PC-9 (cell line): ENCODE results near the gene CHRNA5. TPM values are rescaled to one million over a fixed set of nuclear protein-coding genes. Genes with fewer than 3 reads are reported as not detected.

Source experiments
- BruUV-seq: library from RNA; stranded (reverse); fragments of 400-500 nt; replicated peaks from 2 replicates; lab custom pipeline; 2021; lab: Mats Ljungman, UMichigan
- CTCF ChIA-PET: fragments of 300-600 bp; sonication (Branson Sonifier 250); formaldehyde crosslinking; loops from one replicate; lab custom pipeline; 2022; ENCODE audit warnings: antibody characterized with exemption; lab: Charles Lee
- POLR2A ChIA-PET: fragments of 300-600 bp; sonication (Branson Sonifier 250); formaldehyde crosslinking; loops from one replicate; lab custom pipeline; 2022; ENCODE audit warnings: antibody characterized with exemption; ENCODE audit not compliant: unreplicated experiment; lab: Charles Lee
- DNase-seq, 2 experiments: peaks; one replicate each; pipeline versions ENCODE4 v3.0.0 to v3.0.0-alpha.2; 2015 to 2022; ENCODE audit warnings: mixed read lengths in 1 of 2
- H2AFZ ChIP-seq: fragments of 200-600 bp; sonication (generic); 2 replicates; pipeline ENCODE4 v1.8.1; 2017; ENCODE audit warnings: antibody characterized with exemption
- H3F3A ChIP-seq: fragments of 200-600 bp; sonication (generic); 2 replicates; pipeline ENCODE4 v1.8.1; 2017; ENCODE audit warnings: antibody characterized with exemption, mild to moderate bottlenecking, low read depth; ENCODE audit not compliant: insufficient read depth
- H3K27ac ChIP-seq: fragments of 200-600 bp; sonication (generic); 2 replicates; pipeline ENCODE4 v1.6.1; 2016; ENCODE audit warnings: mixed run types
- H3K27me3 ChIP-seq: fragments of 200-600 bp; sonication (generic); 2 replicates; pipeline ENCODE4 v1.6.1; 2016; ENCODE audit warnings: low read depth, mixed run types; ENCODE audit not compliant: insufficient read depth
- H3K36me3 ChIP-seq: fragments of 200-600 bp; sonication (generic); 2 replicates; pipeline ENCODE4 v1.6.1; 2016; ENCODE audit warnings: low read depth, mixed run types
- H3K4me1 ChIP-seq: fragments of 200-600 bp; sonication (generic); replicated peaks from 2 replicates; pipeline ENCODE4 v1.6.1; 2016; ENCODE audit warnings: mixed run types; ENCODE audit not compliant: insufficient read depth
- H3K4me2 ChIP-seq: fragments of 200-600 bp; sonication (generic); 2 replicates; pipeline ENCODE4 v1.6.1; 2017; ENCODE audit warnings: mixed run types
- H3K4me3 ChIP-seq: fragments of 200-600 bp; sonication (generic); 2 replicates; pipeline ENCODE4 v1.6.1; 2016; ENCODE audit warnings: mixed run types
- H3K79me2 ChIP-seq: fragments of 200-600 bp; sonication (generic); 2 replicates; pipeline ENCODE4 v1.6.1; 2017; ENCODE audit warnings: low read depth, mixed run types
- H3K9me2 ChIP-seq: fragments of 200-600 bp; sonication (generic); 2 replicates; pipeline ENCODE4 v1.8.1; 2017; ENCODE audit warnings: mild to moderate bottlenecking; ENCODE audit not compliant: insufficient read depth
- H3K9me3 ChIP-seq: fragments of 200-600 bp; sonication (generic); 2 replicates; pipeline ENCODE4 v1.8.1; 2016; ENCODE audit warnings: low read depth; ENCODE audit not compliant: insufficient read depth
- H4K20me1 ChIP-seq: fragments of 200-600 bp; sonication (generic); 2 replicates; pipeline ENCODE4 v1.8.1; 2017; ENCODE audit not compliant: insufficient read depth
- CTCF ChIP-seq: fragments of 200-600 bp; sonication (generic); conservative IDR thresholded peaks from 2 replicates; pipeline ENCODE4 v1.6.1; 2017; ENCODE audit warnings: mixed run types, antibody characterized with exemption, mild to moderate bottlenecking, moderate library complexity
- EZH2 ChIP-seq: fragments of 200-600 bp; sonication (generic); IDR thresholded peaks from 2 replicates; pipeline ENCODE4 v1.8.0; 2017; ENCODE audit warnings: antibody characterized with exemption, low read depth
- intact Hi-C: fragments of 100-400 bp; cut with micrococcal nuclease; formaldehyde crosslinking; loops from one replicate; pipeline ENCODE4 v1.10.0; 2022; ENCODE audit not compliant: unreplicated experiment
- total RNA-seq: library from RNA; stranded (reverse); gene quantifications from 2 replicates; pipeline ENCODE4 v1.2.3, GENCODE V29; 2021

The CHRNA5 gene
- total RNA-seq, 1 experiment from 2014 or later = 9.5 TPM

GRCh38 chr15:78603467-78603866 is 38.1 kb downstream of the CHRNA5 start:
- Histone ChIP-seq H3F3A (no peaks in the 10 kb centered on the region), H3K9me2 (no peaks in the 10 kb centered on the region), H4K20me1 (no peaks in the 10 kb centered on the region), H3K36me3 (no peaks in the 10 kb centered on the region), H2AFZ (no peak overlapping the region), H3K4me1 (no peaks in the 10 kb centered on the region), H3K4me3 (no peak overlapping the region), H3K9me3 (no peaks in the 10 kb centered on the region), H3K79me2 (no peaks in the 10 kb centered on the region), H3K4me2 (no peak overlapping the region), H3K27me3 (peaks cover 10% of the 10 kb centered on the region), H3K27ac (no peak overlapping the region)
- TF ChIP-seq CTCF (no peak), EZH2 (no peak)
- no TSS peak for BruUV-seq
- intact Hi-C loops = no loop called here
- POLR2A ChIA-PET = no interaction called here
- CTCF ChIA-PET = no interaction called here
- no peak for DNase-seq

- no peaks in the 10 kb centered on the region for H3F3A ChIP-seq
- no peak overlapping the region for H3K4me2 ChIP-seq
- H4K20me1 ChIP-seq = no peaks in the 10 kb centered on the region
- no TSS peak for BruUV-seq
- ChIA-PET POLR2A (no interaction called here), CTCF (no interaction called here)
- no peaks in the 10 kb centered on the region for H3K9me3 ChIP-seq
- H3K79me2 ChIP-seq = no peaks in the 10 kb centered on the region
- no peak overlapping the region for H3K4me3 ChIP-seq
- no peaks in the 10 kb centered on the region for H3K9me2 ChIP-seq
- H3K27ac ChIP-seq = no peak overlapping the region
- H3K4me1 ChIP-seq = no peaks in the 10 kb centered on the region
- intact Hi-C loops = no loop called here
- no peak for DNase-seq
- no peak for TF ChIP-seq CTCF
- no peak for TF ChIP-seq EZH2
- peaks cover 13% of the 10 kb centered on the region for H3K27me3 ChIP-seq
- no peak overlapping the region for H2AFZ ChIP-seq
- no peaks in the 10 kb centered on the region for H3K36me3 ChIP-seq
Measured at GRCh38 chr15:78604420-78604819, 39.1 kb downstream of the CHRNA5 start.

- no peak for DNase-seq
- CTCF ChIA-PET = no interaction called here
Measured at GRCh38 chr15:78605201-78605600, 39.9 kb downstream of the CHRNA5 start.

More at GRCh38 chr15:78605201-78605600, 39.9 kb downstream of the CHRNA5 start:
- no peaks in the 10 kb centered on the region for H3K36me3 ChIP-seq
- no peaks in the 10 kb centered on the region for H3K9me3 ChIP-seq
- intact Hi-C loops = no loop called here
- H3K9me2 ChIP-seq = no peaks in the 10 kb centered on the region
- no peaks in the 10 kb centered on the region for H4K20me1 ChIP-seq
- peaks cover 13% of the 10 kb centered on the region for H3K27me3 ChIP-seq
- H3K27ac ChIP-seq = no peak overlapping the region
- POLR2A ChIA-PET = no interaction called here
- TF ChIP-seq EZH2 (no peak), CTCF (no peak)
- BruUV-seq = no TSS peak
- H3K4me2 ChIP-seq = no peak overlapping the region
- H3F3A ChIP-seq = no peaks in the 10 kb centered on the region
- no peaks in the 10 kb centered on the region for H3K4me1 ChIP-seq
- no peak overlapping the region for H3K4me3 ChIP-seq
- no peaks in the 10 kb centered on the region for H3K79me2 ChIP-seq
- no peak overlapping the region for H2AFZ ChIP-seq
